GM19238 (cell line): ENCODE measurements around the gene INTS7.

ENCODE experiments used
- DNase-seq: peaks from one replicate; pipeline ENCODE4 v3.0.0; 2011; ENCODE audit warnings: low spot score; ENCODE audit not compliant: insufficient read length

INTS7 gene

GRCh38 chr1:212035123-212035834, at the start of gene INTS7, which contains the start of gene DTL:
INTS7 (minus strand) TSS chr1:212035557; CDS start chr1:212035437, 120 bp downstream.
DTL (plus strand) TSS chr1:212035748; CDS start chr1:212035891, 143 bp downstream.
- peak; percentile 91 for DNase-seq

- DNase-seq, result no peak
Observed at GRCh38 chr1:212082765-212083406, 47.5 kb upstream of the INTS7 start.

- no peak for DNase-seq
Observed at GRCh38 chr1:212078826-212079225, 43.5 kb upstream of the INTS7 start.

GRCh38 chr1:212077028-212077427, 41.7 kb upstream of the INTS7 start:
- DNase-seq, result no peak

- DNase-seq, result no peak
Observed at GRCh38 chr1:212074856-212075255, 39.5 kb upstream of the INTS7 start.

- DNase-seq, result no peak
Observed at GRCh38 chr1:212074313-212074712, 39.0 kb upstream of the INTS7 start.

GRCh38 chr1:212073490-212073889, 38.1 kb upstream of the INTS7 start:
- DNase-seq, result no peak

- no peak for DNase-seq
Observed at GRCh38 chr1:212072047-212072446, 36.7 kb upstream of the INTS7 start.

GRCh38 chr1:212070720-212071302, 35.5 kb upstream of the INTS7 start:
- no peak for DNase-seq

- no peak for DNase-seq
Observed at GRCh38 chr1:212067787-212068186, 32.4 kb upstream of the INTS7 start.

- no peak for DNase-seq
Observed at GRCh38 chr1:212062832-212063438, 27.6 kb upstream of the INTS7 start.

- no peak for DNase-seq
Observed at GRCh38 chr1:212060632-212061472, 25.5 kb upstream of the INTS7 start.

GRCh38 chr1:212055333-212055732, 20.0 kb upstream of the INTS7 start:
- DNase-seq, result no peak

- no peak for DNase-seq
Observed at GRCh38 chr1:212053993-212054392, 18.6 kb upstream of the INTS7 start.

- no peak for DNase-seq
Observed at GRCh38 chr1:212045981-212046380, 10.6 kb upstream of the INTS7 start.

- DNase-seq, result no peak
Observed at GRCh38 chr1:212044851-212045250, 9.5 kb upstream of the INTS7 start.

- no peak for DNase-seq
Observed at GRCh38 chr1:212042436-212042835, 7.1 kb upstream of the INTS7 start.

GRCh38 chr1:212040629-212041412, 5.5 kb upstream of the INTS7 start:
- DNase-seq, result no peak

GRCh38 chr1:212039622-212040021, 4.3 kb upstream of the INTS7 start:
- no peak for DNase-seq

- no peak for DNase-seq
Observed at GRCh38 chr1:212037900-212038299, 2.5 kb upstream of the INTS7 start.
